Melanocyte of skin (primary cell): ENCODE data around the gene CD70. TPM values are rescaled to one million over a fixed set of nuclear protein-coding genes. Genes with fewer than 3 reads are reported as not detected.

Source experiments
- small RNA-seq, 2 donors: library from RNA; depleted of rRNA; stranded (forward); fragments of <200 nt; gene quantifications; one replicate each; pipeline ENCODE3, GENCODE V24; 2012
- total RNA-seq, 2 donors: library from RNA; depleted of rRNA; stranded (reverse); fragments of >200 nt; gene quantifications; 2 replicates each; pipeline ENCODE4 v1.2.3, GENCODE V29; 2012

The CD70 gene, protein sequence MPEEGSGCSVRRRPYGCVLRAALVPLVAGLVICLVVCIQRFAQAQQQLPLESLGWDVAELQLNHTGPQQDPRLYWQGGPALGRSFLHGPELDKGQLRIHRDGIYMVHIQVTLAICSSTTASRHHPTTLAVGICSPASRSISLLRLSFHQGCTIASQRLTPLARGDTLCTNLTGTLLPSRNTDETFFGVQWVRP
- under 1 TPM in 1 of 2 donors, not detected in 1; under 0.01 TPM for total RNA-seq

GRCh38 chr19:6590827-6591319, at the start of gene CD70:
Gene CD70, minus strand, starts transcription at chr19:6591150. Its CDS starts 148 bp downstream, at chr19:6591002.

Small RNA genes lying within 50 kb of the gene (small RNA-seq; reads per million reads assigned to genes)
- gene RF00019, result 0 reads per million in 2 donors

Other genes starting within 250 kb of the CD70 start
- 10 to 100 TPM; 61.3 to 93.9 TPM for gene CLPP, start 229.6 kb downstream of the CD70 start, total RNA-seq
- gene ALKBH7, start 218.4 kb downstream of the CD70 start, total RNA-seq, result 10 to 100 TPM; 36.5 to 40.6 TPM
- 1 to 10 TPM; 1.3 to 1.4 TPM for gene PSPN, start 215.2 kb downstream of the CD70 start, total RNA-seq
- 10 to 100 TPM; 43.7 to 60.3 TPM for gene GTF2F1, start 198.0 kb downstream of the CD70 start, total RNA-seq
- 100 to 1,000 TPM; 122 to 185 TPM for gene KHSRP, start 166.3 kb downstream of the CD70 start, total RNA-seq
- gene SLC25A41, start 157.4 kb downstream of the CD70 start, total RNA-seq, result not detected
- gene SLC25A23, start 131.4 kb downstream of the CD70 start, total RNA-seq, result 10 to 100 TPM; 17.6 to 46.5 TPM
- gene CRB3, start 126.9 kb downstream of the CD70 start, total RNA-seq, result not detected
- gene DENND1C, start 109.4 kb downstream of the CD70 start, total RNA-seq, result under 1 TPM; under 0.01 TPM
- 10 to 100 TPM; 32.0 to 53.6 TPM for gene TUBB4A, start 88.8 kb downstream of the CD70 start, total RNA-seq
- 1 to 10 TPM; 4.7 to 9.6 TPM for gene TNFSF9, start 60.1 kb downstream of the CD70 start, total RNA-seq
- not detected for gene TNFSF14, start 79.0 kb upstream of the CD70 start, total RNA-seq
- gene C3, start 129.5 kb upstream of the CD70 start, total RNA-seq, result 10 to 100 TPM in 1 of 2 donors, 1 to 10 TPM in 1; 2.0 to 58.5 TPM
- 10 to 100 TPM; 39.0 to 53.7 TPM for gene GPR108, start 146.4 kb upstream of the CD70 start, total RNA-seq
- 10 to 100 TPM; 13.1 to 27.6 TPM for gene TRIP10, start 148.5 kb upstream of the CD70 start, total RNA-seq
- gene SH2D3A, start 176.3 kb upstream of the CD70 start, total RNA-seq, result under 1 TPM; 0.33 to 0.34 TPM
- not detected for gene VAV1, start 181.6 kb upstream of the CD70 start, total RNA-seq